Neural progenitor cell (in vitro differentiated cells): Measurements from ENCODE around the gene WFDC10A.

ENCODE experiments used
- CTCF ChIP-seq: fragments of 200-600 bp; sonication (generic); IDR thresholded peaks from 2 replicates; pipeline ENCODE4 v1.5.1; 2017; ENCODE audit warnings: antibody characterized with exemption, mild to moderate bottlenecking
- EZH2 ChIP-seq: fragments of 200-600 bp; sonication (generic); IDR thresholded peaks from 2 replicates; pipeline ENCODE4 v1.6.1; 2017; ENCODE audit warnings: antibody characterized with exemption, mild to moderate bottlenecking, moderate library complexity
- EZH2phosphoT487 ChIP-seq: fragments of 200-600 bp; sonication (generic); IDR thresholded peaks from 2 replicates; pipeline ENCODE4 v1.6.1; 2017; ENCODE audit warnings: antibody characterized with exemption

GRCh38 chr20:45589725-45590124, 39.8 kb upstream of the WFDC10A start:
- no peak for TF ChIP-seq EZH2
- no peak for TF ChIP-seq CTCF
- TF ChIP-seq EZH2phosphoT487 = no peak
